ENCODE results near the gene CENPP. TPM values are rescaled to one million over a fixed set of nuclear protein-coding genes. Genes with fewer than 3 reads are reported as not detected.
A peak's percentile ranks its signal among the peaks of the same experiment; 100 is the strongest.
"Not testable (repeated sequence)": the region's sequence is repeated elsewhere in the genome, so short reads cannot be mapped to it uniquely, and the experiment has no call there.

Gene CENPP
- polyA plus RNA-seq, 4 donors = 0.22 to 3.5 (median 2.0) TPM

DNA sequence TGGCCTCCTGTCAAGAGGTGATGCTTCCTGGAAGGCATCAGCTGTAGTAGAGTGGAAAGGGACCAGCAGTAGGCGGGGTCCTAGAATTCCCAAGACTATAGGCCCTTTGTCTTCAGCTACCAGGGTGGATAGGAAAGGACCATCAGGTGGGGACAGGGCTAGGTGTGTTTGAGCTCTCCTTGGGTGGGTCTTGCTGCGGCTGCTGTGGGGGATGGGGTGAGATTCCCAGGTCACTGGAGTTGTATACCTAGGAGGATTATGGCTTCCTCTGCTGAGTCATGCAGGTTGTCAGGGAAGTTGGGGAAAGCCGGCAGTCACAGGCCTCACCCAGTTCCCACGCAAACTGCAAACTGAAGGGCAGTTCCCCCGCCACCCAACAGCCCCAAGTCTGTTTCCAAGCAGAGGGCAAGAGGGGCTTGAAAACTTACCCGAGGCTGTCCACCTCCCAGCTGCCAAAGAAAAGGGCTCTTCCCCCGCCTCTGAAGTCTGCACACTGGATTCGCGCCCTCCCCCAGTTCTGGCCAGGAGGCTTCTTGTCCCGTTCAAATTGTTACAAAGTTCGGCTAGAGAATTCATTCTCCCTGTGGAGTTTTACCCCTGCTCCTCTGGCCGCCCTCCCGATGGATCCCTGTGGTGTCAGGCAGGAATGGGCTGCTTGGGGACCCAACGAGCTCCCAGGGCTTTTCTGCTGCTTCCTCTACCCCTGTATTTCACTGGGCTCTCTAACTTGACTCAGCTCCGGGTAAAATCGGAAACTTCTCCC is 233.0 kb downstream of the CENPP start:
- H3K27ac ChIP-seq (ENCODE audit: low read depth in 1 of 3, low read length in 2 of 3) = no peak overlapping the region
- no peak overlapping the region for H3K4me3 ChIP-seq (ENCODE audit: low read depth in 1 of 3, low read length in 3 of 3)
- 88 to 91% (median 90%) methylated on average over 15 to 16 of the region's 16 CpGs for WGBS, 3 donors
- FAIRE-seq (no peak), DNase-seq (no peak)
- no peaks in the 10 kb centered on the region for H3K27me3 ChIP-seq (ENCODE audit: control insufficient read depth in 3 of 3, insufficient read depth in 3 of 3, low read length in 3 of 3)
- H3K4me1 ChIP-seq (ENCODE audit: control insufficient read depth in 3 of 3, insufficient read depth in 2 of 3, low read depth in 1 of 3, low read length in 2 of 3) = peaks cover 0 to 4% (median 0%) of the 10 kb centered on the region in 3 donors
- H3K9me3 ChIP-seq (ENCODE audit: control insufficient read depth in 2 of 2, insufficient read depth in 1 of 2, low read depth in 1 of 2, low read length in 1 of 2) = no peaks in the 10 kb centered on the region
- H3K36me3 ChIP-seq (ENCODE audit: control insufficient read depth in 3 of 3, insufficient read depth in 2 of 3, low read depth in 1 of 3, low read length in 3 of 3) = no peaks in the 10 kb centered on the region

DNA sequence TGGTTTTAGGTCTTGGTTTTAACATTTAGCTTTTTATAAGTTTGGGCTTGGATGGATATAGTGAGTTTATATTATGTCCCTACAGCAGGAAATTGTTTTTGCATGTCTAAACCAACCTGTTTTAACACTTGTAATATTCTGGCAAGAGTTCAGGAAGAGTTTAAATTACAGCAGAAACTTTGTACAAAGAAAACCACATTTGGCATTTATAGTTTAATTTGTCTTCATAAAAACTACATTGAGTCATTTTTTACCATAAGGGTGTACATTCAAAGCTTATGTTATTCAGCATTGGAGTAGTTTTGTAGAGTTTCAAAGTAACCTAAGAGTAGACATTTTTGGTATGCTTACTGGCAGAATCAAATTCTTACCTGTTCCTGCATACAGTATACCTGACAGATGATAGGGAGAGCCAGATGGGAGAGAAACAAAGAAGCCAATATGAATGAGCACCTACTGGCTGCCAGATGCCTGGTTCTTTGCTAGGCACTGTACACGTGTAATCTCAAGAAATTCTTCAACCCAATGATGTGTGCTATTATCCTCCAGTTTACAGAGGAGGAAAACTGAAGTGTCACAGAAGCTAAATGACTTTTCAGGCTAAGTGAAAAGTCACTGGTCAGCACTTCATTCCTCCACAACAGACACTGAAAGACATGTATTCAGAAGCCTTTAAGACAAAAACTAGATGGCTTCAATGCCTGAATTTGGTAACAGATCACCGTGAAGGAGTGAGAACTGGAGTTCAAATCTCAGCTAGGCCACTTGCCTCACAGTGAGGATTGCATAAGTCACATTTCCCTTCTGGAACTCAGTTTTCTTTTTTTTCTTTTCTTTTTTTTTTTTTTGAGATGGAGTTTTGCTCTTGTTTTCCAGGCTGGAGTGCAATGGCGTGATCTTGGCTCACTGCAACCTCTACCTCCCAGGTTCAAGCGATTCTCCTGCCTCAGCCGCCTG is 235.9 kb downstream of the CENPP start:
- Histone ChIP-seq H3K4me1 (ENCODE audit: control insufficient read depth in 3 of 3, insufficient read depth in 2 of 3, low read depth in 1 of 3, low read length in 2 of 3) (peaks cover 0 to 4% (median 0%) of the 10 kb centered on the region in 3 donors), H3K27ac (ENCODE audit: low read depth in 1 of 3, low read length in 2 of 3) (no peak overlapping the region), H3K9me3 (ENCODE audit: control insufficient read depth in 2 of 2, insufficient read depth in 1 of 2, low read depth in 1 of 2, low read length in 1 of 2) (peaks cover 0 to 4% of the 10 kb centered on the region in 2 donors), H3K4me3 (ENCODE audit: low read depth in 1 of 3, low read length in 3 of 3) (no peak overlapping the region), H3K36me3 (ENCODE audit: control insufficient read depth in 3 of 3, insufficient read depth in 2 of 3, low read depth in 1 of 3, low read length in 3 of 3) (no peaks in the 10 kb centered on the region), H3K27me3 (ENCODE audit: control insufficient read depth in 3 of 3, insufficient read depth in 3 of 3, low read length in 3 of 3) (no peaks in the 10 kb centered on the region)
- FAIRE-seq = no peak
- 84 to 95% (median 93%) methylated on average over 5 of the region's 5 CpGs for WGBS, 3 donors
- DNase-seq = no peak

DNA sequence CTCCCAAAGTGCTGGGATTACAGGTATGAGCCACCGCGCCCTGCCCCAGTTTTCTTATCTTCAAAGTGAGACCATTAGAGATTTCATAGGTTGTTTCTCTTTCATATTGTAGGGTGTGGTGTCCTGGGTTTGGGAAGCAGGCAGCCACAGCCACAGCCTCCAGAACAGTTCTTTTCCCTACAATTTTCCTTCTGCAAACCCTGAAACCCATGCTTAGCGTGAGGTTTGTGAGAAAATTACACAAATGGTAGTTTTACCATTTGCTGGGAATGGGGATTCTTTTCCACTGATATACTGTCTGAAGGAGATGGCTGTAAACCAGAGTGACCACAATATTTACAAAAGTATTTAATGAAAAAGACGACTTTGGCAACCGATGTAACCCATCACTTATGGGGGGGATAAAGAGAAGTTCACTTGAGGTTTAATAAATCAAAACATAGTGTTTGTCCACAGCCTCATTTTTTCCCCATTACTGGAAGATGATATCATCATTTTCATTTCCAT is 236.8 kb downstream of the CENPP start:
- H3K27me3 ChIP-seq (ENCODE audit: control insufficient read depth in 3 of 3, insufficient read depth in 3 of 3, low read length in 3 of 3) = no peaks in the 10 kb centered on the region
- H3K27ac ChIP-seq (ENCODE audit: low read depth in 1 of 3, low read length in 2 of 3) = peak overlapping the region in 1 of 3 donors; percentile 23
- H3K4me1 ChIP-seq (ENCODE audit: control insufficient read depth in 3 of 3, insufficient read depth in 2 of 3, low read depth in 1 of 3, low read length in 2 of 3) = peaks cover 0 to 4% (median 0%) of the 10 kb centered on the region in 3 donors
- no peak overlapping the region for H3K4me3 ChIP-seq (ENCODE audit: low read depth in 1 of 3, low read length in 3 of 3)
- FAIRE-seq (no peak), DNase-seq (peak; percentile 11 to 46)
- no peaks in the 10 kb centered on the region for H3K36me3 ChIP-seq (ENCODE audit: control insufficient read depth in 3 of 3, insufficient read depth in 2 of 3, low read depth in 1 of 3, low read length in 3 of 3)
- peaks cover 0 to 4% of the 10 kb centered on the region in 2 donors for H3K9me3 ChIP-seq (ENCODE audit: control insufficient read depth in 2 of 2, insufficient read depth in 1 of 2, low read depth in 1 of 2, low read length in 1 of 2)
- WGBS, 3 donors = 55 to 64% (median 58%) methylated on average over 5 of the region's 5 CpGs

DNA sequence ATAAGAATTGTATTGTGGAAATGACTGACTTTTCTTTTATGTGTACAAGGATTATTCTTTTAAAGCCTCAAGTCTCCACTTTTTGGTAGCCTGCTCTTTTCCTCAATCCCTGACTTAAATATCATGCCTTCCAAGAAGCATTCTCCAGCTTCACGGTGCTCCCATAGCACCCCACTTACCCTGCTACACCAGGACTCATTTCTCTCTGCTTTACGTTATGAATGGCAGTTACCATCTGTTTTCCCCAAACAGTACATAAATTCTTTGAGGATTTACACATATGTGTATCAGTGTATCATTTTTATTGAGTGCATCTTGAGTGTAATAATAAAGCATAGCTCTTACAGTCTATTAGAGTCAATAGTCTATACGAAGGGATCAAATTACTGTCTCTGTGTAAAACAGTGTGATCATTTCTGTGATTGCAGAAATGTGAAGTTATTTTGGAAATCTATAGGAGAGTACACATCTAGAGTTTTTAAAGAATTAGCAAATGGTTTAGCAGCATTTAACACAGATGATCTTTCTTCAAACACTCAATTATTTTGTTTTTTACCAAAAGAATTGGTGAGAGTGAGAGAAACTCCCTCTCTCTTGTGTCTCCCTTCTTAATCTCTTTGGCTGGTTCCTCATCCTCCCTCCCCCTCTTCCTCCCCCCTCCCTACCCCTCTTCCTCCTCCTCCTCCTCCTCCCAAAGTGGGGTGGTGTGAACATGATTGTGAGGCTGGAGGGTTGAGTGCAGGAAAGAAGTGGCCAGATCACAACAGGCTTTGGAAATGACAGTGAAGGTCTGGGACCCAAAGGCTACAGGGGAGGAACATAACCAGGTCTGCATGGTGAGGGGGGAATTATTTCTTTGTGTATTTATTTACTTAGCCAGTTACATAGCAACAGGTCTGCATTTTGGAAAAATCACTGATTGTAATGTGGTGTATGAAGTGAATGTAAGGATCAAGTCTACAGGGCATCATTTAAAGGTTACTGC is 237.7 kb downstream of the CENPP start:
- Histone ChIP-seq H3K27me3 (ENCODE audit: control insufficient read depth in 3 of 3, insufficient read depth in 3 of 3, low read length in 3 of 3) (no peaks in the 10 kb centered on the region), H3K4me3 (ENCODE audit: low read depth in 1 of 3, low read length in 3 of 3) (no peak overlapping the region), H3K4me1 (ENCODE audit: control insufficient read depth in 3 of 3, insufficient read depth in 2 of 3, low read depth in 1 of 3, low read length in 2 of 3) (peaks cover 0 to 4% (median 0%) of the 10 kb centered on the region in 3 donors), H3K9me3 (ENCODE audit: control insufficient read depth in 2 of 2, insufficient read depth in 1 of 2, low read depth in 1 of 2, low read length in 1 of 2) (peaks cover 0 to 4% of the 10 kb centered on the region in 2 donors), H3K27ac (ENCODE audit: low read depth in 1 of 3, low read length in 2 of 3) (peak overlapping the region in 2 of 3 donors; percentile 26 to 41), H3K36me3 (ENCODE audit: control insufficient read depth in 3 of 3, insufficient read depth in 2 of 3, low read depth in 1 of 3, low read length in 3 of 3) (no peaks in the 10 kb centered on the region)
- 73 to 85% (median 80%) methylated on average over 3 of the region's 3 CpGs for WGBS, 3 donors
- DNase-seq (no peak), FAIRE-seq (no peak)

DNA sequence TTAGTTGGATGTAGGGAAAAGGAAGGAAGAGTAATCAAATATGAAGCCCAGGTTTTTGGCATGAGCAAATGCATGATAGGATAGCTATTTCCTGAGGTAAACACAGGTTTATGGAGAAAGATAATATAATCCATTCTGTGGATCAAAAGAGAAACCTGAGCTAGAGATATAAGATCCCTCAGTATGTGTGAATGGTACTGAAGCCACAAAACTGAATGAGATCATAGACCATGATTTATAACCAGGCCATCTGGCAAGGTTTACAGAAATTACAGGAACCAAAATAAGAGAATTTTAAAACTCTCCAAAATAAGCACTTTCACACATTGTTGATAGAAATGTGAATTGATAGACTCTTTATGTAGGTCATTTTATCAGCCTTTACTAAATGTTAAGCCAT is 238.8 kb downstream of the CENPP start:
- no peak for FAIRE-seq
- H3K4me1 ChIP-seq (ENCODE audit: control insufficient read depth in 3 of 3, insufficient read depth in 2 of 3, low read depth in 1 of 3, low read length in 2 of 3) = peaks cover 0 to 4% (median 0%) of the 10 kb centered on the region in 3 donors
- DNase-seq = no peak
- H3K27ac ChIP-seq (ENCODE audit: low read depth in 1 of 3, low read length in 2 of 3) = no peak overlapping the region
- no peak overlapping the region for H3K4me3 ChIP-seq (ENCODE audit: low read depth in 1 of 3, low read length in 3 of 3)
- no peaks in the 10 kb centered on the region for H3K27me3 ChIP-seq (ENCODE audit: control insufficient read depth in 3 of 3, insufficient read depth in 3 of 3, low read length in 3 of 3)
- H3K36me3 ChIP-seq (ENCODE audit: control insufficient read depth in 3 of 3, insufficient read depth in 2 of 3, low read depth in 1 of 3, low read length in 3 of 3) = no peaks in the 10 kb centered on the region
- peaks cover 0 to 4% of the 10 kb centered on the region in 2 donors for H3K9me3 ChIP-seq (ENCODE audit: control insufficient read depth in 2 of 2, insufficient read depth in 1 of 2, low read depth in 1 of 2, low read length in 1 of 2)

DNA sequence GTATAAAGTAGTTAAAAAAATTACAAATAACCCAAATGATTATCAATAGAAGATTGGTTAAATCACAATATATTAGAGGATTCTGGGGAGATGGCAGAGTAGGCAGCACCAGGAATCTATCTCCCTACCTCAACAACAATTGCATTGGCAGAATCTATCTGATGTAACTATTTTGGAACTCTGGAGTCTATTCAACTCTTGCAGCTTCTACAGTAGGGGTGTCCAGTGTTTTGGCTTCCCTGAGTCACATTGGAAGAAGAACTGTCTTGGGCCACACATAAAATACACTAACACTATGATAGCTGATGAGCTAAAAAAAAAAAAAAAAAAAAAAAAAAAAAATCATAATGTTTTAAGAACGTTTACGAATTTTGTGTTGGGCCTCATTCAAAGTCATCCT is 239.2 kb downstream of the CENPP start:
- no peak for FAIRE-seq
- Histone ChIP-seq H3K27ac (ENCODE audit: low read depth in 1 of 3, low read length in 2 of 3) (no peak overlapping the region), H3K4me3 (ENCODE audit: low read depth in 1 of 3, low read length in 3 of 3) (no peak overlapping the region), H3K9me3 (ENCODE audit: control insufficient read depth in 2 of 2, insufficient read depth in 1 of 2, low read depth in 1 of 2, low read length in 1 of 2) (peaks cover 0 to 4% of the 10 kb centered on the region in 2 donors), H3K4me1 (ENCODE audit: control insufficient read depth in 3 of 3, insufficient read depth in 2 of 3, low read depth in 1 of 3, low read length in 2 of 3) (peaks cover 0 to 4% (median 0%) of the 10 kb centered on the region in 3 donors), H3K27me3 (ENCODE audit: control insufficient read depth in 3 of 3, insufficient read depth in 3 of 3, low read length in 3 of 3) (no peaks in the 10 kb centered on the region), H3K36me3 (ENCODE audit: control insufficient read depth in 3 of 3, insufficient read depth in 2 of 3, low read depth in 1 of 3, low read length in 3 of 3) (no peaks in the 10 kb centered on the region)
- no peak for DNase-seq
- WGBS, 3 donors = 72 to 83% (median 74%) methylated on average over 2 of the region's 2 CpGs

DNA sequence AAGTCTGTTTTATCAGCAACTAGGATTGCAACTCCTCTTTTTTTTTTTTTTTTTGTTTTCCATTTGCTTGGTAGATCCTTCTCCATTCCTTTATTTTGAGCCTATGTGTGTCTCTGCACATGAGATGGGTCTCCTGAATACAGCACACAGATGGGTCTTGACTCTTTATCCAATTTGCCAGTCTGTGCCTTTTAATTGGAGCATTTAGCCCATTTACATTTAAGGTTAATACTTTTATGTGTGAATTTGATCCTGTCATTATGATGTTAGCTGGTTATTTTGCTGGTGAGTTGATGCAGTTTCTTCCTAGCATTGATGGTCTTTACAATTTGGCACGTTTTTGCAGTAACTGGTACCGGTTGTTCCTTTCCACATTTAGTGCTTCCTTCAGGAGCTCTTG is 246.1 kb downstream of the CENPP start:
- H3K9me3 ChIP-seq (ENCODE audit: control insufficient read depth in 2 of 2, insufficient read depth in 1 of 2, low read depth in 1 of 2, low read length in 1 of 2); DNase-seq; H3K4me1 ChIP-seq (ENCODE audit: control insufficient read depth in 3 of 3, insufficient read depth in 2 of 3, low read depth in 1 of 3, low read length in 2 of 3); H3K36me3 ChIP-seq (ENCODE audit: control insufficient read depth in 3 of 3, insufficient read depth in 2 of 3, low read depth in 1 of 3, low read length in 3 of 3); H3K27me3 ChIP-seq (ENCODE audit: control insufficient read depth in 3 of 3, insufficient read depth in 3 of 3, low read length in 3 of 3); FAIRE-seq; H3K4me3 ChIP-seq (ENCODE audit: low read depth in 1 of 3, low read length in 3 of 3); H3K27ac ChIP-seq (ENCODE audit: low read depth in 1 of 3, low read length in 2 of 3): not testable (repeated sequence)
- WGBS, 3 donors = 84 to 89% (median 88%) methylated on average over 2 of the region's 2 CpGs

All from small intestine (tissue), 7 donors.